PC-9 (cell line): ENCODE results near the gene CS.

Experiments used
- EZH2 ChIP-seq: fragments of 200-600 bp; sonication (generic); IDR thresholded peaks from 2 replicates; pipeline ENCODE4 v1.8.0; 2017; ENCODE audit warnings: antibody characterized with exemption, low read depth
- TF ChIP-seq, protein P1 (sequence below): fragments of 200-600 bp; sonication (generic); conservative IDR thresholded peaks from 2 replicates; pipeline ENCODE4 v1.6.1; 2017; ENCODE audit warnings: mixed run types, antibody characterized with exemption, mild to moderate bottlenecking, moderate library complexity

DNA sequence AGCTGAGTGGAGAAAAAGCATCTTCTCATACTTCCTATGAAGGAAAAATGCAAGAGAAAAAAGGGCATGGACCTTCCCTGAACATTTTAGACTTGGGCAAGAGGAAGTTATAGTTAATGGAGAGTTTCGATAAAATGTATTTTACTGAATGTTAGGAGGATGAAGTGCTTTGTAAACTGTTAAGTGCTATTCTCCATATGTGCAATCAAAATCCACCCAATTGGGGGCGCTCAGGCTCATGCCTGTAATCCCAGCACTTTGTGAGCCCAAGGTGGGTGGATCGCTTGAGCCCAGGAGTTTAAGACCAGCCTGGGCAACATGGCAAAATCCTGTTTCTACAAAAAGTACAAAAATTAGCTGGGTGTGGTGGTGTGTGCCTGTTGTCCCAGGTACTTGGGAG, 17.5 kb upstream of the CS start:
- TF ChIP-seq, protein P1, sequence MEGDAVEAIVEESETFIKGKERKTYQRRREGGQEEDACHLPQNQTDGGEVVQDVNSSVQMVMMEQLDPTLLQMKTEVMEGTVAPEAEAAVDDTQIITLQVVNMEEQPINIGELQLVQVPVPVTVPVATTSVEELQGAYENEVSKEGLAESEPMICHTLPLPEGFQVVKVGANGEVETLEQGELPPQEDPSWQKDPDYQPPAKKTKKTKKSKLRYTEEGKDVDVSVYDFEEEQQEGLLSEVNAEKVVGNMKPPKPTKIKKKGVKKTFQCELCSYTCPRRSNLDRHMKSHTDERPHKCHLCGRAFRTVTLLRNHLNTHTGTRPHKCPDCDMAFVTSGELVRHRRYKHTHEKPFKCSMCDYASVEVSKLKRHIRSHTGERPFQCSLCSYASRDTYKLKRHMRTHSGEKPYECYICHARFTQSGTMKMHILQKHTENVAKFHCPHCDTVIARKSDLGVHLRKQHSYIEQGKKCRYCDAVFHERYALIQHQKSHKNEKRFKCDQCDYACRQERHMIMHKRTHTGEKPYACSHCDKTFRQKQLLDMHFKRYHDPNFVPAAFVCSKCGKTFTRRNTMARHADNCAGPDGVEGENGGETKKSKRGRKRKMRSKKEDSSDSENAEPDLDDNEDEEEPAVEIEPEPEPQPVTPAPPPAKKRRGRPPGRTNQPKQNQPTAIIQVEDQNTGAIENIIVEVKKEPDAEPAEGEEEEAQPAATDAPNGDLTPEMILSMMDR = no peak
- TF ChIP-seq EZH2 = no peak
